Forelimb muscle (tissue), 1 donor: ENCODE data around the gene ZPBP. TPM values are rescaled to one million over a fixed set of nuclear protein-coding genes. Genes with fewer than 3 reads are reported as not detected.

Experiments
- DNase-seq: peaks from one replicate; pipeline ENCODE4 v3.0.0-alpha.2; 2013; ENCODE audit warnings: low read depth
- polyA plus RNA-seq: library from polyadenylated mRNA; unstranded; fragments of 120-200 nt; gene quantifications from one replicate; pipeline ENCODE4 v1.2.1, GENCODE V29; 2013; ENCODE audit not compliant: insufficient read length

ZPBP gene, protein sequence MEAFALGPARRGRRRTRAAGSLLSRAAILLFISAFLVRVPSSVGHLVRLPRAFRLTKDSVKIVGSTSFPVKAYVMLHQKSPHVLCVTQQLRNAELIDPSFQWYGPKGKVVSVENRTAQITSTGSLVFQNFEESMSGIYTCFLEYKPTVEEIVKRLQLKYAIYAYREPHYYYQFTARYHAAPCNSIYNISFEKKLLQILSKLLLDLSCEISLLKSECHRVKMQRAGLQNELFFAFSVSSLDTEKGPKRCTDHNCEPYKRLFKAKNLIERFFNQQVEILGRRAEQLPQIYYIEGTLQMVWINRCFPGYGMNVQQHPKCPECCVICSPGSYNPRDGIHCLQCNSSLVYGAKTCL
- polyA plus RNA-seq = not detected

DNA sequence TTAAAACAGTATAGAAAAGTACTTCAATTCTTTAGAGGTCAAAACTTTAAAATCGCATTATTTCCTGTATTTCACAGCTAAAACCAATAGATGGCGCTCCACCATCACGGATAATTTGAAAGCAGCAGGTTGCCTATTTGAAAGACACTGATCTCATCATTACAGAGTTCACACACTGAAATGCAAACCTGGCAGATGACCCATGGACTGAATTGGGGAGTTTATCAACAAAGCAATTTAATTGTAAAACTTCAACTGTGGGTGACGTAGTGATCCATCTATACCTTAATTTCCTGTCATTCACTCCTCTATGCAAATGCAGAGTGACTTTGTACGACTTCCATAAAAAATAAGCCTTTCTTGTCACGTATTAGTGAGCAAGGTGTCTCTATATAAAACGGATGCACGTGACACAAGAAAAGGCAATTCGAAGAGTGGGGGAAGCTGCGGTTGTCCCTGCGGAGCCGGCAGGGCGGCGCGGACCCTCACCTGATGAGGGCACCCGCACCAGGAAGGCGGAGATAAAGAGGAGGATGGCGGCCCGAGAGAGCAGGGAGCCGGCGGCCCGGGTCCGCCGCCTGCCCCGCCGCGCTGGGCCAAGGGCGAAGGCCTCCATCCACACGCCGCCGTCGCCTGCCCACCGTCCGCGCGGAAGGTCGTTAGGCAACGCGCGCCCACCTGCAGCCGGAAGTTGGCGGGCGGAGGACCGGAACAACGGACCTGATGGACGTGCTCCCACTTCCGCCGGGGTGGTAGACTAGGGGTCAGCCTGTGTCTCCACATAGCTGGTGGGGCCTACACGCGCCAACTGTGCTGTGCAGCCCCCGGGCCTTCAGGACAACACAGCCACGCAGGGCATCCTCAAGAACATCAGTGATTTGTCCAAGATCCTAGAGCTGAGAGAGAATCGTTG lies at the start of gene ZPBP:
Gene ZPBP, minus strand, starts transcription at position 668 of the 913 bp plus-strand sequence. Its CDS starts 52 bp downstream, at position 616.
- no peak for DNase-seq

DNA sequence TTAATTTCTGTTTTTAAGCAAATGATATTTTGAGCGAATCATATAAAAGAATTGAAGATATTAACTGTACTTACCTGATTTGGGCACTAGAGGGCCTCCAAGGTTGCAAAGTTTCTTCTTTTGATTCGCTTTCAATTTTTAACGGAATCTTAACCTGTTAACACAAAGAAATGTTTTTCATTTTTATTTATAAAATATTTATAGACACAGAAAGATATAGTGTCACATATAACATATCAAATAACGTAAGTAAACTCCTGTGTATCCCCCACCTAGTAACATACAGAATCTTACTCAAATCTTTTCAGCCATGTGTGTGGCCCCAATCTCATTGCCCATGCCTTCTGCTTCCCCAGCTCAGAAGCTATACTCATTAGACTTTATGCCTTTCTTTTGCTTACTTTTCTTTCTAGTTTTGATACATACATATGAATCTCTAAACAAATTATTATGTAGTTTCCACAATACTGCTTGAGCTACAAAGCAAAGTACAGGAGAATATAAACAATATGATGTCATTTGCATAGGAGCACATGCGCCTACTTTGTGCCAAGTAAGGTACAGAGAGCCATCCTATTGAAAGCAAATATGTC lies 49.5 kb upstream of the ZPBP start:
- DNase-seq = no peak

DNA sequence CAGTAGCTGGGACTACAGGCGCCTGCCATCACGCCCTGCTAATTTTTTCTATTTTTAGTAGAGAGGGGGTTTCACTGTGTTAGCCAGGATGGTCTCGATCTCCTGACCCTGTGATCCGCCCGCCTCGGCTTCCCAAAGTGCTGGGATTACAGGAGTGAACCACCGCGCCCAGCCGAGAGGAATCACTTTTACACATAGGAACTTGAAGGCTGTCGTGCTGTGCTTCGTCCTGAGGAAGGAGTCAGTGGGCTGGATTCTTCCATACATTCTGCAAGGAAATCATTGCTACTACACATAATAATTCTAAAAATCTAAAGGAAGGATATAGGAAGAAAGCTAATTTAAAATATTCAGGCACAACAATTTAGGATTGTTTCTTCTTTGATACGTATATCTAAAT lies 48.8 kb upstream of the ZPBP start:
- DNase-seq = no peak

DNA sequence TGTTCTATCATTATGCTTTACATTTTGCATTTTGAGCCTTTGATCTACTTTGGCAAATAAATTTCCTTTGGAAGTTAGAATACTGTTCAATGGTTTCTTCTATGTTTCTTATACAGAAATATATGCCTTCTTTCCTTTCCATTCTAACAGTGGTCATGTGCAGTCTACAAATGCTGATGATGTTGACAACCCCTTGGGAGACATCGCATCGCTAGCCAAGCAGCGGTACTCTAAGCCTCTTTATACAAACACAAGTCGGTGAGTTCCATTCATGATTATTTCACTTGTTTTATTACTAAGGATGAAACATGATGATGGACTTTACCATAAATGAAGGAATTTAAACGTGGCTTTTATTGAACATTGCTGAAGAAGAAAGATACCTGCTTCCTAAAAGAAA lies 48.1 kb upstream of the ZPBP start:
- DNase-seq = no peak

DNA sequence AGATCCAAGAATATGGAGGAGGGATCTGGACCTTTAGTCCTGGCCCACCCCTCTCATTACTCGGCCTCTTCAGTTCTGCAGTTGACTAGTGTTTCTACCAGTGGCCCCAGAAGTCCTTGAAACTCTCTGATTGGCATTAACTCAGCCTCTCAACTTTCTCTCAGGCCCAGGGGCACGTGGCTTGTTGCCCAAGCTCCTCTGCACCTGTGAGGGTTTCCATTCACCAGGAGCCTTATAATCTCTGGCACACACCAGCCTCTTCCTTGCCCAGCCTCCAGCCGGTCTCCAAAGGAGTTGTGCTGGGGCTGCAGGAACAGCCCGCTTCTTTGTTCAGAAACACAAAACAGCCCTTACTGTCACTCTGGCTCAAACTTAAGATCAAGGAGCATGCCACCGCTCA lies 47.6 kb upstream of the ZPBP start:
- no peak for DNase-seq

DNA sequence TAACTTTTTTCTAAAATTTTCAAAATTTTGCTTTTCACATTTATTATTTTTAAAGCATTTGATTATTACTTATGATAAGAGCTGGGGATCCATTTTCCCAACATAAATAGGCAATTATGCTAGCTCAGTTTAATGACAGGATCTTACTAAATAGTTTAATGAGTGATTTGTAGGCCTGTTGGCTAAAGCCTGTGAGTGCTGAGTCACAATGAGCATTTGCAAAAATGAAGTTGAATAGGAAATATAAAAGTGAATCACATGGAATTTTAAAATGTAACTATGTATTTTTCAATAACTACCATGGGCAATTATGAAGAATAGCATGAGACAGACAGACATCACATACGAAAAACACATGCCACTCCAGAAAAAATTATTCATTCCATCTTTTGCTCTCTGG lies 45.1 kb upstream of the ZPBP start:
- no peak for DNase-seq

DNA sequence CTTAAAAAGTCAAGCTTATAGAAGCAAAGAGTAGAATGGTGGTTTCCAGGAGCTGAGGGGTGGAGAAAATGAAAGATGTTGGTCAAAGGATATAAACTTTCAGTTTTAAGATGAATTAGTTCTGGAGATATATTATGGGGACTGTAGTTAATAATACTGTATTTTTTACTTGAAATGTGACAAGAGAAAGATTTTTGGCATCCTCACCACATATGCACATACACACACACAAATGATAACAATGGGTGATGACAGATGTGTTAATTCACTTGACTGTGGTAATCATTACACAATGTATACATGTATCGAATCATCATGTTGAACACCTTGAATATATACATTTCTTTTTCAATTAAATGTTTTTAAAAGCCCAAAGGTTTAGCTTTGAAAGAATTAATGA lies 32.7 kb upstream of the ZPBP start:
- DNase-seq = no peak

DNA sequence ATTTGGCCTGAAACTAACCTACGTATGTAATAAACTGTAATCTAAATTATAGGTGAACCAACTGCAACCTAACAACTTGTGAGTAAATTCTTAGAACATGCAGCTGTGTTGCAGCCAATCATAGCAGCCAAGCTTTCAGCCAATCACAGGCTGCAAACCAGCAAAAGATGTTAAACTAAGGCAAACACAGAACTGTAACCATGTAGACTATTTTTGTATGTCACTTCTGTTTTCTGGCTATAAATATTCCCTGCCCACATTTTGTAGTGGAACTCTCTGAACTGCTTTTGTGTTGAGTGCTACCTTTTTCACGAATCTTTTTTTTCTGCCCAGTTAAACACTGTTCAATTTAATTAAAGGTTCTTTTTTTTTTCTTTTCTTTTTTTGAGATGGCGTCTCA lies 28.2 kb upstream of the ZPBP start:
- no peak for DNase-seq

DNA sequence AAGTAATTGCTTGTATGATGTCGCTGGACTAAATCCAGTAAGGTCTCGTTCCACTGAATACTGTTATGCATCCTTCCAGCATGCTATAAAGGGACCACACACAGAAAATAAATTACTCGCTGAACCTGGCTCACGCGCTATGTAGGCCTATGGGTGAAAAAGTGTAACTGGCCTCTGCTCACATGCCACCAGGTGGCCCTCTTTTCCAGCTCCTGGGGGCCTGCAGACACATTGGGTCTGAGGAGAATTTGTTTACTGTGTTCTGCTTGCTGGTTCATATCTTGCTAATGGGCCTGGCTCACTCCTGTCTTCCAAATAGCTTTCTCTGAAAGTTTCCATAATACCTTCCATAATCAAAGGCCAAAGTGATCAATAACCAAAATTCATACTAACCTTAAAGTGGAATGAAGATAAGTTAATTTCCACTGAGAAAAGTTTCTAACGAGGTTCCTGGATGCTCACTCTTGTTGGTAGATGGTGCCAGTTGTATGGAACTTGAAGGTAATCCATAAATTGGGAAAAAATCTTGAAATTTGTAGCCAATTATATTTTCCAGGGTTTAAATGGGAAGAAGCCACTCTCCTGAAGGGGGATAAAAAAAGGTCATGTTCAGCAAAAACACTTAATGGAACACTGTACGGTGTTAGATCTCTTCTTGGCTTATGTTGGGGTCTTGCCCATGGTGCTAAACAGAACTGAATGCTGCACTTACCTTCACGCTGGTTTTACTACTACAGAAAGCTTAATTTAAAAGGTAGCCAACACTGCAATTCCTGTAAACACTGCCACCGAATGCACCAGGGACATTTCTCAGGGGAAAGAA lies 27.0 kb upstream of the ZPBP start:
- no peak for DNase-seq

DNA sequence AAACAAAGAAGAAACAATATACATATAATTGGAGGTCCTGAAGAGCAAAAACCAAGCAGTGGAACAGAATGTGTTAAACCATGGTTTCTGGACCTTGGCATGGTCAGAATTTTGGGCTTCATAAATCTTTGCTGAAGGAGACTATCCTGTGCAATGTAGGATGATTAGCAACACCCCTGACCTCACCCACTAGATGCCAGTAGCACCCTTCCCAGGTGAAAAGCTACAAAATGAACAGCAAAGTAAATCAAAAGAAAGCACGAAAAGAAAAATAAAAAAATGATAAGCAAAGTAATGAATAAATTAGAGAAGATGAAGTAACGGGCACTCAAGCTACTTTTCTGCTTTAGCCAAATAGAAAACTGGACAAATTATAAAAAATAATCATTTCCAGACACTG lies 19.2 kb upstream of the ZPBP start:
- DNase-seq = no peak

DNA sequence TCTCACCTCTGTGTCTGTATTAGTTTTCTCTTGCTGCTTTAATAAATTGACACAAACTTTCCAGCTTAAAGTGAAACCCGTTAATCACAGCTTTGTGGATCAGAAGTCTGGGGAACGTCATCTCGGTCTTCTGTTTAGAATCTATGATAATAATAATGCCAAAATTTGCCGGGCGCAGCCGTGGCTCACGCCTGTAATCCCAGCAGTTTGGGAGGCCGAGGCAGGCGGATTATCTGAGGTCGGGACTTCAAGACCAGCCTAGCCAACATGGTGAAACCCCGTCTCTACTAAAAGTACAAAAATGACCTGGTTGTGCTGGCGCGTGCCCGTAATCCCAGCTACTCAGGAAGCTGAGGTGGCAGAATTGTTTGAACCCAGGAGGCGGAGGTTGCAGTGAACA lies 8.8 kb upstream of the ZPBP start:
- no peak for DNase-seq

DNA sequence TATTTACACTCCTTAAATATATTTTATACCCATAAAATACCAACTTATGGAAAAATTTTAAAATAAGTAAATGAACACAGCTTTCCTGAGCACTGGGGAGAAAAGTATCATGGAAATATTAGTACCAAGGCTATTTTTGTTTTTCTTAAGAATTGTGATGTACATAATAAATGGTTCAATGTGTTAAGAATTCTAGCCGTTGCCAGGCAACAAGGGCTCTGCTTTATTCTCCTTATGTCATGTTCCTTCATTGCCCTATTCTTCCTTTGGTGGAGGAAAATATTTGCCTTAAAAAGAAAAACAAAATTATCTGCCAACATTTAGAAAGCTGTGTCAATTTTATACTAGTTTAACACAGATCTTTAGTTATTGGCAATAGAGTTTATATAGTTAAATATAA lies 2.6 kb upstream of the ZPBP start:
- no peak for DNase-seq

DNA sequence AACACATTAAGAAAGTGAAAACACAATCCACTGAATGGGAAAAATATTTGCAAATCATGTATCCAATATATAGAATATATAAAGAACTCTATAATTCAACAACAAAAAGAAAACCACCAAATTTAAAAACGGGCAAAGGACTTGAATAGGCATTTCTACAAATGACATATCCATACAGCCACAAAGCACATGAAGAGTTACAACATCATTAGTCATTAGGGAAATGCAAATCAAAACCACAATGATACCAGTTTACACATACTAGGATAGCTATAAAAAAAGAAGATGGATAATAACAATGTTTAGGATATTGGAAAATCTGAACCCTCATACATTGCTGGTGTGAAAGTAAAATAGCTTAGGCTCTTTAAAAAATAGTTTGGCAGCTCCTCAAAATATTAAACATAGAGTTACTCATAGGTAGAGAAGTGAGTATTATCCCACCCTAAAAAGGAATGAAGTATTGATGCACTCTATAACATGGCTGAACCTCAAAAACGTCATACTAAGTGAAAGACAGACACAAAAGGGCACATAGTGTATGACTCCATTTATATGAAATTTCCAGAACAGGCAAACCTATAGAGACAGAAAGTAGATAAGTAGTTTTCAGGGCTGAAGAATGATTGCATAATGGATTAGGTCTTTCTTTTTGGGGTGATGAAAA lies 4.5 kb downstream of the ZPBP start:
- no peak for DNase-seq

DNA sequence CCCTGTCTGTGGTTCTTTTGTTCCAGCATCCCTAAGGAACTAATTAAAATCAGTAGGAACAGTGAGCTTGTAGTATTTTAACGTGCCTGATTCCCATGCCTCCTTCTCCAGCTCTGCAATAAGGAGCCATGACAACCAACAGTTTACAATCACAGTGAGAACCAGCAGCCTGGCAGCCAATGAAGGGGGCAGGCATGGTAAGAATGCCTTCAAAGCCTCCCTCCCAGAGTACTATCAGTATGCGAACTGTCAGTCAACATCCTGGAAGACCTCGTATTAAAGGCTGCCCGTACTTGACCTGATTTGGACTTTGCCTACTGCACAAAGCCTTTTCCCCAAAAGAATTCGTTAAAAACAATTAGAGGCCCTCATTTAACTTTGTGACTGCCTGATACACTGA lies 7.7 kb downstream of the ZPBP start:
- DNase-seq = no peak

DNA sequence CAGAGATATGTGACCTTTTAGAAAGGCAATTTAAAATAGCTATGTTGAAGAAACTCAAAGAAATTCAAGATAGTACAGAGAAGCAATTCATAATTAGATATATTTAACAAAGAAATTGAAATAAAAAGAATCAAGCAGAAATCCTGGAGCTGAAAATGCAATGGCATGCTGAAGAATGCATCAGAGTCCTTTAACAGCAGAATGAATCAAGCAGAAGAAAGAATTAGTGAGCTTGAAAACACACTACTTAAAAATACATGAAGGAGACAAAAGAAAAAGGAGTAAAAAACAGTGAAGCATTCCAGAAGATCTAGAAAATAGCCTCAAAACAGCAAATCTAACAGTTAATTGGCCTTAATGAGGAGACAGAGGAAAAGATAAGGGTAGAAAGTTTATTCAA lies 20.0 kb downstream of the ZPBP start:
- no peak for DNase-seq

DNA sequence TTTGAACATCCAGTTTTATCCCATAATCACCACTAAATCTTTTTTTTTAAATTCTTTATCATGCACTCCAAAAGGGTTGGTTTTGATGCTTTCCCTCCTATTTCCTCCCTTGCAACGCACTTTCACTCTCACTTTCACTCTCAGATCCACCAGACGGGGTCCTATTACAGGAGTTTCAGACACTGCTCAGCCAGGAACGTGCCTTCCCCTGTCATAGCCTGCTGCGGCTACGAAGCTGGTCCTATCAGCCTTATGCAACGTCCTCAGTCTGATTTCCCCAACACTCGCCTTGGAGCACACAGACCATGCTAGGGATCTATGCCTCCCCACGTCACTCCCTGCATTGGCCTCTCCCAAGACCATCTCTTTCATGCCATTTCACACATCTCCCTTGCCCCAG lies 23.4 kb downstream of the ZPBP start:
- DNase-seq = no peak

DNA sequence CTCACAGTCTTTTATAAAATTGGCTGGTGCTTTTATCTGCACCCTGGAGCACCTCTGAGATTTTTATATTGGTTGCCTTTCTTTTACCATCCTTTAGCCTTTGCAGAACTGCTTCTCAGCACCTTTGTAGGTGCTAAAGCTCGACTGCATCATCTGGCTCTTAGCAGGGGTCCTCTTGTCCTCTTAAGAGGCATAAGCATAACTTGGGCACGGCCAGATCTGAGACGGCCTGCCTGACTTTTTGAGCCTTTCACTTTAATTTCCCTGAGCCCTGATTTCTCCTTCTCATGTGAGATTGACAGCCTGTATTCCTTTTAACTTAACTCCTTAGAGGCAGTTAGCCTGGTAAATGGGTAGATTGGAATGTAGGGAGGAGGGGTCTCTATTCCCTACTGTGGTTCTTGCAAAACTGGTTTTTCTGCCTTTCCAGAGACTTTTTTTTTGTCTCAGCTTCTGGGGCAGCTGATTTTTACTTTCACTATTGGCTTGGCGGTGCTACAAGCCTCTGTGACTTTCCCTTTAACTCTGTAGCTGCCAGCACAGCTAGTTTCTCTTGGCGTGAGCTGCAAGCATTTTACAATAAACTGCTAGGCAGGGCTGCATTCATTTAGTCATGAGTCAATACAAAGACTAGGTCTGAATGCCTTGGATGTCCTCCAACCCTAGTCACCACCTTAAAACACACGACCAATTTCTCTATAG lies 24.0 kb downstream of the ZPBP start:
- DNase-seq = peak; percentile 25

DNA sequence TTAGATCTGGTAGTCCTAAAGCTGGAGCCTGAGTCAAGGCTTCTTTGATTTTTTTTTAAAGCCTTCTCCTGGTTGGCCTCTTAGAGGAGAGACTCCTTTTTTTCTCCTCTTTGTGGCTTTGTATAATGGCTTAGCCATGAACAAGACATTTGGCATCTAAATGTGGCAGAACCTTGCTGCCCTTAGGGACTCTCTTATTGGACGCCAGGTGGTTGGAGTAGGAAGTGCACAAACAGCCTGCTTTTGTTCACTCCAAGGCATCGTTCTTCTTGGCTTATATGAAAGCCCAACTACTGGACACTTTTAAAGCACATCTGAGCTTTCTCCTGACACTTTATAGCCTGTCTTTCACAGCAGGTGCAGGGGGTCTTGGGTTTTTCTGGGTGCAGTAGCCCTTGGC lies 25.0 kb downstream of the ZPBP start:
- no peak for DNase-seq

DNA sequence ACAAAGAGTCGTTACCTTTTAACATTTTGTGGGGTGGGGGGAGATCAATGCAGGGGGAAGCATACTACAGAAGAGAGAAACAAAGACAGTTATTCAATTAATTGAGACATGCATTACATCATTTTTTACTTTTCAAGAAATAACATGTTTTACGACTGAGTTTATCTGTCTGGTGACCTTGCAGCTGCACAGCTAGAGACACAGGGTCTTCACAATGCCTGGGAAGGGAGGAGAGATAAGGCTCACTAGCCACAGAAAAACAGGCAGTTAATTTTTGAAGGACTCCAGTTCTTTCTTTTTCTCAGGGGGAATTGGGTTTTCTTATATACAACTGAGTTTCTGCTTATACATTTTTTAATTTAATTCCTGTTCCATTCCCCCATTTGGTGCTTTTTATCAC lies 30.1 kb downstream of the ZPBP start:
- no peak for DNase-seq

DNA sequence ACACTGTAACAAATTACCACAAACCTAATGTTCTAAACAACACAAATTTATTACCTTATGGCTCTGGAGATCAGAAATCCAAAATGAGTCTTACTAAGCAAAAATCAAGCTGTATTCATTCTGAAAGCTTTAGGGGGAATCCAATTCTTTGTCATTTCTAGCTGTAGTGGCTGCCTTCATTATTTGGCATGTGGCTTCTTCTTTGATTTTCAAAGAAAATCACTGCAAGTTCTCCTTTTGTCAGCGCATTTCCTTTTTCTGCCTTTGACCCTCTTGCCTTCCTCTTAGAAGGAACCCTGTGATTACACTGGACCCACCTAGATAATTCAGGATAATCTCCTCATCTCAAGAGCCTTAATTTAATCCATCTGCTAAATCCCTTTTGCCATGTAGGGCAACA lies 36.9 kb downstream of the ZPBP start:
- no peak for DNase-seq

DNA sequence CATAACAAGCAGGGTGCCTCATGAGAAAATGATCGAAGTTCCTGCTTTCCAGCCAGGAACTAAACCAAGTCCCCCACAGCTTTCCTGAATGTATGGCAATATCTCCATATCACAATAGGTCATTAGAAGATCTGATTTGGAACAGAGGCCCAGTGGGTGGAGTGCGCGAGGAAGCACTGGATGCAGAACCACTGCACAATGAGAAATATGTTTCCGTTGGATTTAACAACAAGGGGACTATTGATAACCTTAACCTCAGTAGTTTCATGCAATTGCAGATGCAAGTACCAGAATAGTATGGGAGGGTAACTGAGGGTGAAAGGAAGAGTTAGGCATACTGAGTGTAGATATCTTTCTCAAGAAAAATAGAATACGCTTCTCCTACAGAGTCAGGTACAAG lies 45.3 kb downstream of the ZPBP start:
- DNase-seq = no peak
